ENCODE results near the gene LRRK1.

GRCh38 chr15:100901702-100902435, 17.3 kb upstream of the LRRK1 start:
- TF ChIP-seq EP300 (IDR thresholded peaks at IDR 0.05) (no peak), CTCF (IDR thresholded peaks at IDR 0.05) (no peak), POLR2A (IDR thresholded peaks at IDR 0.05) (no peak), POLR2AphosphoS5 (IDR thresholded peaks at IDR 0.05) (no peak)

All from gastroesophageal sphincter (tissue), 3 donors.